GM23248 (cell line): Measurements from ENCODE around the gene PAFAH2.

Experiments used
- EZH2 ChIP-seq: fragments of 200-600 bp; sonication (generic); IDR thresholded peaks from 2 replicates; pipeline ENCODE4 v1.6.1; 2018; ENCODE audit warnings: antibody characterized with exemption, mild to moderate bottlenecking; ENCODE audit not compliant: insufficient read depth, poor library complexity, severe bottlenecking
- EZH2phosphoT487 ChIP-seq: fragments of 200-600 bp; sonication (generic); IDR thresholded peaks from 2 replicates; pipeline ENCODE4 v1.6.1; 2018; ENCODE audit warnings: antibody characterized with exemption, moderate library complexity, mild to moderate bottlenecking, low read depth; ENCODE audit not compliant: insufficient read depth

GRCh38 chr1:26044971-26045721, 47.3 kb upstream of the PAFAH2 start:
- TF ChIP-seq EZH2: no peak
- no peak for TF ChIP-seq EZH2phosphoT487
